WTC11 (cell line): Measurements from ENCODE around the gene LRRC2.

Source experiments
- ATF3 ChIP-seq: sonication (generic); formaldehyde crosslinking; conservative IDR thresholded peaks from 2 replicates; pipeline ENCODE4 v1.8.1; 2022; ENCODE audit warnings: mild to moderate bottlenecking, missing genetic modification reagents
- CTCF ChIP-seq: fragments of 200-600 bp; IDR thresholded peaks from 2 replicates; pipeline ENCODE4 v1.8.0; 2022; ENCODE audit warnings: antibody characterized with exemption
- E2F4 ChIP-seq: sonication (generic); formaldehyde crosslinking; IDR thresholded peaks from 2 replicates; pipeline ENCODE4 v1.8.1; 2022; ENCODE audit warnings: low read depth, mild to moderate bottlenecking, moderate library complexity, missing genetic modification reagents, borderline replicate concordance
- ELF4 ChIP-seq: sonication (generic); formaldehyde crosslinking; IDR thresholded peaks from 2 replicates; pipeline ENCODE4 v1.8.1; 2022; ENCODE audit warnings: low read depth, mild to moderate bottlenecking, moderate library complexity, missing genetic modification reagents
- HMGA2 ChIP-seq: fragments of 250-450 bp; sonication (Bioruptor Pico); IDR thresholded peaks from 2 replicates; pipeline ENCODE4 v1.4.0; 2021; ENCODE audit warnings: mild to moderate bottlenecking, moderate library complexity
- USF1 ChIP-seq: sonication (generic); formaldehyde crosslinking; IDR thresholded peaks from 2 replicates; pipeline ENCODE4 v1.8.0; 2022; ENCODE audit warnings: mild to moderate bottlenecking, missing genetic modification reagents

GRCh38 chr3:46537316-46537715, 28.8 kb downstream of the LRRC2 start:
- TF ChIP-seq ELF4 (CRISPR knock-in tag): no peak
- no peak for TF ChIP-seq ATF3
- TF ChIP-seq E2F4 (CRISPR knock-in tag): no peak
- no peak for TF ChIP-seq CTCF
- TF ChIP-seq USF1 (CRISPR knock-in tag): no peak
- no peak for TF ChIP-seq HMGA2 (CRISPR knock-in tag)
